Skin of body (tissue), 2 donors: ENCODE data around the gene LRRC3B. TPM values are rescaled to one million over a fixed set of nuclear protein-coding genes. Genes with fewer than 3 reads are reported as not detected.
"Not testable (repeated sequence)": the region's sequence is repeated elsewhere in the genome, so short reads cannot be mapped to it uniquely, and the experiment has no call there.

Source experiments
- DNase-seq: peaks from one replicate; lab custom pipeline; 2025; lab: John Stamatoyannopoulos, UW
- total RNA-seq: library from RNA; depleted of rRNA; stranded (reverse); fragments of >200 nt; gene quantifications from one replicate; pipeline ENCODE4 v1.2.3, GENCODE V29; 2014

The LRRC3B gene
- total RNA-seq, result 0.69 TPM

GRCh38 chr3:26622621-26623418 is at the start of gene LRRC3B:
LRRC3B (plus strand) TSS chr3:26622772; CDS start chr3:26709673, 86,901 bp downstream.
- DNase-seq, result no peak

- DNase-seq, result no peak
Observed at GRCh38 chr3:26574766-26575165, 47.8 kb upstream of the LRRC3B start.

DNA sequence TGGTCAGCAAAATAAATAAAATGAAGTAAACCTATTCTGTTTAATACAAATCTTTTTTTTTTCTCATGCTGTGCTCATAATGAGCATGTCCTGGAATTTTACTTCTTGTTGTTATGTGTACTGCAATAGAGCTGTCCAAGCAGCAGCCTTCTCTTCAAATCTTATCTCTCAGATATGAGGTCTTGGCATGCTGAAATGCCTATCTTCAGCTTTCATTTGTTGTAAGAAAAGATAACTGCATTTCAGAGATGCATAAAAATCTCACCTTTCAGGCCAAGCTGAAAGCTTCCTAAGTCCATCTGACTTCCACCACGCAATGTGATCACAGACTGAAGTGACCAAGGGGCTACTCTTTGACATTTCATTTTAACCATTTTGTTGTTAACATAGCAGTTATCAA is 43.5 kb upstream of the LRRC3B start:
- no peak for DNase-seq

DNA sequence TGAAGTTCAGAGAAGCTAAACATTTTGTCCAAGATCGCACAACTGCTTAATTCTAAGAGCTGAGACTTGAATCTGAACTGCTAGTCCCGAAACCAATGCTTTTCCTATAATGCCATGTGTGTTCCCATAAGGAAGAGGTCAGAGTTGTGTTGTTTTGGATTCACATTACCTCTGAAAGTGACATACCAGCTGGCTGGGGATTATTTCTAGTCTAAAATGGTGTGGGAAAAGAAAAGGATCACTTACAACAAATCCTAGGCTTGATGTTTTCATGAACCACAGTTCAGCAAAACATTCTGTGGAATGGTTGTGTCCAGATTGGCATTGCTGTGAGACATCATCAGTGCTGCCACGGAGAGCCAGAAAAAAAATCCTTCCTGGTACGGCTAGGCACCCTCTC is 35.0 kb upstream of the LRRC3B start:
- no peak for DNase-seq

- peak; percentile 70 for DNase-seq
Observed at GRCh38 chr3:26588931-26589330, 33.6 kb upstream of the LRRC3B start.

GRCh38 chr3:26589678-26590077 is 32.9 kb upstream of the LRRC3B start:
- DNase-seq, result no peak

DNA sequence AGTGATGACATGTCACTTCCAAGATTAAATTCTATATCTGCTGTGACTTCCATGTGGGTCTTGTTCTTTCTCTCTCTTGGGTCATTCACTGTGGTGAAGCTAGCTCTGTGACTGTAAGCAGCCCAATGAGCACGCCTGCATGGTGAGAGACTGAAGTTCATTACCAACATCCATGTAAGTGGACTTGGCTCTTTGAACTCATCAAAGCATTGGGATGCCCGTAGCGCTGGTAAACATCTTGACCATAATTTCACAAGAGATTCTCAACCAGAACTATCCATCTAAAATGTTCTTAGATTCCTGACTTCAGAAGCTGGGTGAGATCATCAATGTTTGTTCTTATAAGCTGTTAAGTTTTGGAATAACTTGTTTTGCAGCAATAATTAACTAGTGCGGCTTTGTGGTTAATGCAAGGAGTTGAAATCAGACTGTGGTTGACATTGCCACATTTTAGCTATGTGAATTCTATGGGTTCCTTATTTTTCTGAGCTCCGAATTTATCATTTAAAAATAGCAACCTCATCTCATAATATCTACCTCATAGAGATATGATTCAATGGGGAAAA is 31.6 kb upstream of the LRRC3B start:
- peak; percentile 3 for DNase-seq

DNA sequence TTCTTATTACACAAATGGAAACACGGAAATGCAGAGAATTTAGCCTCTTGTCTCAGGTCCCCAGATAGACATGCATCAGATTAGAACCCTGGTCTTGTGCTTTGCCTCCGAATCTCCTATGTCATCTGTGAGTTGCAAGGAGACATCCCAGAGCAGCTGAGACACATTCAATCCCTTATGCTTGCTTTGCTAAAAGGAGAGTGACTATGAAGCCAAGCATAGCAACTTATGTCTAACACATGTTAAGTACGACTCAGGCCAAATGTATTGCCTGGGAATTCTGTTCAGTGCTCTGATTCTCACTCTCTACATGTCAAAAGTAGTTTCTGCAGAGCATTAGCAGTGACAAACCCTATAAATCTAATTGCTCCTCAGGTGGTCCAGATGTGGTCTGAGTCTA is 30.6 kb upstream of the LRRC3B start:
- peak; percentile 95 for DNase-seq

DNA sequence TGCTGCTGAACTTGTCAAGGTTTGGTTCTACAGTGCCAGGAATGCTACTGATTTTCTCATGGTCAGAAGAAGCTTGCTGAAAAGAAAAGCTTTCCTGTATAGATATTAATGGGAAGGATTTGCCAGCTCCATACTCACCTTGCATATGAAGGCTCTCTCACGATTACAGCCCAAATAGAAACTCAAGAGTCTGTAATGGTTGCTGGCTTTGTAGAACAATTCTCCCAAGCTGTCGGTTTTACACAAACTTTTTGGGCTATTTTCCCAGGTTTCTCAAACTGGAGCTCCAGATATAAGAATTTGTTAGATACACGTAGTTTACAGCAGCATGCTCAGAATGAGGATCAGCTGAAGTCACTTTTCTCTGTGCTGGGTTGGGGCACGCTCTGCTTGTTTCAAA is 30.1 kb upstream of the LRRC3B start:
- DNase-seq, result no peak

DNA sequence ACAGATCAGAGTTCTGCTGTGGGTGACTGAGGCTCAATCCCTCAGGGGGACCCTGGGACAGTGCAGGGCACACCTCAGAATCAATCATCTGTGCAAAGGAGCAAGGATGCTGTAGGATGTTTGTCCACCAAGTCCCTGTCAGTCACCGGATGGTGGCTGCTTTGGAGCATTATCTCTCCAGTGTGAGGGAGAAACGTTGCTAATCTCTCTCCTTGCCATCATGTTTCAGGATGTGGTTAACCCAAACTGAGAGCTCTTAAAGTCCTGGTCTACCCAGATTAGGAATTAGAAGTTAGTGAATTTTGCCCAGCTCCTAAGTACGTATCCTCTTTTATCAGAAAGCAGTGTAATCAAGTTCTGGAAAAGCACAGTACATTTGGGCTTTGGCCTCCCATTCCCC is 26.2 kb upstream of the LRRC3B start:
- DNase-seq, result no peak

DNA sequence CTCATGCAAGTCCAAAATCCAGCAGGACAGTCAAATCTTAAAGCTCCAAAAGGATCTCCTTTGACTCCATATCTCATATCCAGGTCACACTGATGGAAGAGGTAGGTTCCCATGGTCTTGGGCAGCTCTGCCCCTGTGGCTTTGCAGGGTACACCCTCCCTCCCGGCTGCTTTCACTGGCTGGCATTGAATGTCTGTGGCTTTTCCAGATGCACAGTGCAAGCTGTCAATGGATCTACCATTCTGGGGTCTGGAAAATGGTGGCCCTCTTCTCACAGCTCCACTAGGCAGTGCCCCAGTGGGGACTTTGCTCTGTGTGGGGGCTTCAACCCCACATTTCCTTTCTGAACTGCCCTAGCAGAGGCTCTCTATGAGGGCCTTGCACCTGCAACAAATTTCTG is 19.3 kb upstream of the LRRC3B start:
- not testable (repeated sequence) for DNase-seq

- not testable (repeated sequence) for DNase-seq
Observed at GRCh38 chr3:26603771-26604170, 18.8 kb upstream of the LRRC3B start.

DNA sequence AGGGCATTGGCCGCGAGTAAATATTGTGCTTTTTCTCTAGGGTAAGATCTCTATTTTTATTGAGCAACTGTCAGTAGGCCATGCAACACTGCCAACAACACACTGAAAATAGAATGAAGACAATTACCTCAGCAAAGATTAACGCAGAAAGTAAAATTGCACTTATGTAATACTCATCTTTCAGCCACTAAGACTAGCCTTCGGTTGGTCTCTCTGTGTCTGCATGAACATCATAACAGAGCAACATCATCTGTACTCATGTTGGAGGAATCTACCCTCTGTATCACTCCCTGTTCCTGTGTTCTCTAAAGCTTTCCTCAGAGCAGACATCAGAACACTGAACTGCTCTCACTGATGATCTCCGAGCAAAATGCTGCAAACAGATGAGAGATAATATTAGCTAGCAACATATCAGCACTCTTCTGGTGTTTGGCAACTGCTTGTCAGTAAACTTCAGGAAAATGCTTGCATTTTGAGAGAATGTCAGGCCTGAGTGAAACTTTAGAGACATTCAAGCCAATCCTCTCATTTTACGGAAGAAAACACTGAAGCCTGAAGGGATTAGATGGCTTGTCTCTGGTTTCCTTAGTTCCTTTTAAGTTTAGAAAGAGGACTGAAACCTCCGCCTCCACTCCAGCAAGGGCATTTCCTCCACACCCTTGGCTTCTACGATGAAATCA is 8.4 kb upstream of the LRRC3B start:
- peak; percentile 80 for DNase-seq

DNA sequence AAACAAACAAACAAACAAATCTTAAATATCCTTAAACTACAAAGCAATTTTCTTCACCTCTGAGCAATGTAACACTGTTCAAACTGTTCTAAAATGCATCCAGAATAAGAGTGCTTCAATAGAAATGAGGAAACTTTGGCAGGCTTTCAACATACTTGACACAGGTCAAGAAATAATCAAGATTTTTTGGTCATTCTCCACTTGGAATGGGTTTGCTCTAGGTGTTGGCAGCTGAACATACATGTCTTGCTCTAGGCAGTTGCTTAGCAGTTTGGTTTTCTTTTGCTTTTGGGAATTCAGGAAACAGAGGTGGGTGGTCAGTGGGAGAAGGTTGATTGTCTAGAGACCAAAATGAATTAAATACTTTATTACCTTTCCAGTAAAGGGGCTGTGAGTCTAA is 1.4 kb upstream of the LRRC3B start:
- DNase-seq, result peak; percentile 50

DNA sequence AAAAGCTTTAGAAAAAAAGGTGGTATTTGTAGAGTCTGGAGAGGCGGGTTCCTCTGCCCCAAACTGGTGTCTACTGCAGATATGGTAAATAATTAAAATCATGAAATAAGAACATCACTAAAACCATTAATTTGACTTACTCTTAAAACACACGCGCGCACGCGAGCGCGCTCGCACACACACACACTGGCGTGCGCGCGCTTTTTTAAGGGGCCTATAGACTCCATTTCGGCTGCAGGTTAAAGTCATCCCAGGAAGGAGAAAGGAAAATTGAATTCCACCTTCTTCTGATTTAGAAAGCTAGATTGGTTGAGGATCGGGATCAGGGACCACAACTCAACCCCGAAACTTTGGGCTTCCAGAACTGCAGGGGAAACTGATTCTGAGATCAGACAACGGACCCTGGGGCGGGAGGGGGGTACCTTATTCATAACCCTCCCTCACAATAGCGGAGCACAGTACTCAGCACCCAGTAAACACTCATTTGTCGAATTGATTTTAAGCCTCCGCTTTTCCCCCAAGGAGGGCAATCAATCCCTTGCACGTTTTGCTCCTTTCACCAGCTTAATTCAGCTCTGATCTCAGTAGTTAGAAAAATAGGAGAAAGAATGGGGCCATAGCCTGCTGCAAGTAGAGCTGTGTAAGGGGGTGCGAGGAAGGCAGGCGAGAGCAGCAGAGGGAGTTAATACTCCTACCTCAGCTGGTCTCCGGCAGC is 509 bp upstream of the LRRC3B start:
- no peak for DNase-seq

- no peak for DNase-seq
Observed at GRCh38 chr3:26623419-26624208, 1.0 kb downstream of the LRRC3B start.

GRCh38 chr3:26624209-26624765 is 1.7 kb downstream of the LRRC3B start:
- DNase-seq, result no peak

- no peak for DNase-seq
Observed at GRCh38 chr3:26625187-26625586, 2.6 kb downstream of the LRRC3B start.

DNA sequence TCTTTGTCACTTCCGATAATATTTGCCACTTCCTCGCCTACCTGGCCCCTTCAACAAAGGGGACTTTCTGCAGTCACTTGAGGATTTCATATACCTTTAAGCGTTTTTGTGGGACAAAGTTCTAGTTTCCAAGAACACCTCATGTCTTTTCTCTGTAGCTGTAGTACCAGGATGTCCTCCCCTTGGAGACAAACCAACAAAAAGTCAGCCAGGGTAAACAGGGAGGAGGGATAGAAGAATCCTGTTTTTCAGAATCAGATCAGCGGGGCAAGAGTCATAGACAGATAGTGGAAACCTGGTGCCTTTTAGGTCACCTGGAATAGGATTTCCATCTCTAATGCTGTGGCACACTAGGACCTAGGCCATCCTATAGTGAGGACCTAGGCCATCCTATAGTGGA is 4.5 kb downstream of the LRRC3B start:
- no peak for DNase-seq

DNA sequence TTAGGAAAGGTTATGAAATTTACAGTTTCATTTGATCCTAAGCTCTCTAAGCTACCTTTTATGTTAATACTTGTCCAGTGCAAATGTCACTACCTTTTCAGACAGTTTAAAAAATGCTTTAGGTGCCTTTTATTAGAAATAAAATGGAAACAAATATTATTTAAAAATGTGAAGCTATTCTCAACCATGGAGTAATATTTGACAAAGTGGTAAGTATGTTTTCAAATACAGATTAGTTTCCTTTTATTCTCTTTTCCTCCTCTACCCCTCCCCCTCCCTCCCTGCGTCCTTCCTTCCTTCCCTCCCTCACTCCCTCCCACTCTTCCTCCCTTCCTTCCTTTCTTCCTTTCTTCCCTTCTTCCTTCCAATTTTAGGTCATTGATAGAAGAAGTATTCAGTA is 6.3 kb downstream of the LRRC3B start:
- no peak for DNase-seq
